IMR-90 (cell line): Measurements from ENCODE around the gene SLC25A26. TPM values are rescaled to one million over a fixed set of nuclear protein-coding genes. Genes with fewer than 3 reads are reported as not detected.

Experiments used
- ATAC-seq: fragments of 200-7000 bp; cut with Tn5 transposase; 2 replicates; pipeline ENCODE4 v1.9.1; 2020; ENCODE audit warnings: low read depth, mild to moderate bottlenecking, moderate library complexity
- BruUV-seq: library from RNA; stranded (reverse); fragments of 400-500 nt; replicated peaks from 2 replicates; lab custom pipeline; 2021; lab: Mats Ljungman, UMichigan
- CTCF ChIA-PET: fragments of 300-600 bp; formaldehyde crosslinking; extraction: SDS; loops from one replicate; lab custom pipeline; 2021; ENCODE audit warnings: antibody characterized with exemption; lab: Yijun Ruan, JAX
- POLR2A ChIA-PET: fragments of 300-600 bp; sonication (Branson Sonifier 250); formaldehyde crosslinking; loops from one replicate; lab custom pipeline; 2022; ENCODE audit warnings: antibody characterized with exemption; ENCODE audit not compliant: unreplicated experiment; lab: Charles Lee
- DNase-seq: peaks from one replicate; pipeline ENCODE4 v3.0.0; 2013
- H2AFZ ChIP-seq: replicated peaks from 2 replicates; pipeline ENCODE3; 2013; ENCODE audit warnings: low read length, mild to moderate bottlenecking; ENCODE audit not compliant: poor library complexity
- H2AK5ac ChIP-seq: 2 replicates; pipeline ENCODE4 v1.6.1; 2013; ENCODE audit warnings: low read depth, low read length, inconsistent platforms
- H2AK9ac ChIP-seq: replicated peaks from 2 replicates; pipeline ENCODE3; 2013; ENCODE audit warnings: mild to moderate bottlenecking, low read depth, low read length, moderate library complexity; ENCODE audit not compliant: poor library complexity
- H2BK120ac ChIP-seq: 2 replicates; pipeline ENCODE4 v1.6.1; 2013; ENCODE audit warnings: low read depth, low read length, inconsistent platforms
- H2BK15ac ChIP-seq: 3 replicates; pipeline ENCODE4 v1.6.1; 2013; ENCODE audit warnings: low read depth, low read length, inconsistent platforms
- H2BK20ac ChIP-seq: 2 replicates; pipeline ENCODE4 v1.6.1; 2013; ENCODE audit warnings: low read depth, mild to moderate bottlenecking, inconsistent platforms, low read length, moderate library complexity
- H2BK5ac ChIP-seq: 2 replicates; pipeline ENCODE4 v1.6.1; 2013; ENCODE audit warnings: mild to moderate bottlenecking, low read depth, low read length, inconsistent platforms; ENCODE audit not compliant: poor library complexity, severe bottlenecking
- H3K14ac ChIP-seq: replicated peaks from 2 replicates; pipeline ENCODE4 v1.6.1; 2013; ENCODE audit warnings: low read depth, low read length, inconsistent platforms
- H3K18ac ChIP-seq: 2 replicates; pipeline ENCODE4 v1.6.1; 2013; ENCODE audit warnings: low read depth, low read length, control low read depth
- H3K23ac ChIP-seq: 2 replicates; pipeline ENCODE4 v1.6.1; 2013; ENCODE audit warnings: low read depth, low read length, inconsistent platforms
- H3K27ac ChIP-seq: 2 replicates; pipeline ENCODE4 v1.5.1; 2013; ENCODE audit warnings: mild to moderate bottlenecking, control low read depth, low read length; ENCODE audit not compliant: insufficient read depth
- H3K27me3 ChIP-seq: 2 replicates; pipeline ENCODE4 v1.6.1; 2013; ENCODE audit warnings: low read length; ENCODE audit not compliant: control insufficient read depth, insufficient read depth
- H3K36me3 ChIP-seq: 2 replicates; pipeline ENCODE4 v1.6.1; 2013; ENCODE audit warnings: low read length, mixed read lengths; ENCODE audit not compliant: control insufficient read depth, insufficient read depth
- H3K4ac ChIP-seq: 2 replicates; pipeline ENCODE4 v1.6.1; 2013; ENCODE audit warnings: low read depth, low read length, inconsistent platforms
- H3K4me1 ChIP-seq: 2 replicates; pipeline ENCODE4 v1.6.1; 2013; ENCODE audit warnings: low read length, mixed read lengths; ENCODE audit not compliant: control insufficient read depth, insufficient read depth
- H3K4me2 ChIP-seq: 2 replicates; pipeline ENCODE4 v1.6.1; 2013; ENCODE audit warnings: low read depth, mild to moderate bottlenecking, control low read depth, low read length, moderate library complexity
- H3K4me3 ChIP-seq: 2 replicates; pipeline ENCODE4 v1.5.1; 2013; ENCODE audit warnings: low read depth, mild to moderate bottlenecking, control low read depth, low read length, moderate library complexity; ENCODE audit not compliant: insufficient read depth
- H3K56ac ChIP-seq: 2 replicates; pipeline ENCODE4 v1.6.1; 2013; ENCODE audit warnings: low read length, inconsistent platforms; ENCODE audit not compliant: insufficient read depth; ENCODE audit errors: extremely low read depth
- H3K79me1 ChIP-seq, 2 experiments: 2 replicates each; pipeline ENCODE4 v1.6.1; 2013; ENCODE audit warnings: low read length in 2 of 2, inconsistent platforms in 1 of 2, low read depth in 1 of 2
- H3K9ac ChIP-seq: 2 replicates; pipeline ENCODE4 v1.6.1; 2013; ENCODE audit warnings: low read depth, low read length, control low read depth
- H3K9me1 ChIP-seq: 2 replicates; pipeline ENCODE4 v1.6.1; 2013; ENCODE audit warnings: low read length, inconsistent platforms; ENCODE audit not compliant: insufficient read depth
- H3K9me3 ChIP-seq: 2 replicates; pipeline ENCODE4 v1.6.1; 2013; ENCODE audit warnings: low read length; ENCODE audit not compliant: control insufficient read depth, insufficient read depth
- H4K20me1 ChIP-seq: 2 replicates; pipeline ENCODE4 v1.6.1; 2013; ENCODE audit warnings: low read length, inconsistent platforms; ENCODE audit not compliant: insufficient read depth
- H4K5ac ChIP-seq: 2 replicates; pipeline ENCODE4 v1.6.1; 2013; ENCODE audit warnings: mild to moderate bottlenecking, low read depth, low read length, control low read depth
- H4K8ac ChIP-seq, 2 experiments: 2 replicates each; pipeline ENCODE4 v1.6.1; 2013; ENCODE audit warnings: low read depth in 2 of 2, low read length in 2 of 2, control low read depth in 1 of 2, inconsistent platforms in 1 of 2
- H4K91ac ChIP-seq: 2 replicates; pipeline ENCODE4 v1.6.1; 2013; ENCODE audit warnings: low read depth, low read length, inconsistent platforms; ENCODE audit not compliant: insufficient read depth
- BHLHE40 ChIP-seq: fragments of 150-350 bp; IDR thresholded peaks from 2 replicates; pipeline ENCODE4 v1.6.1; 2016; ENCODE audit warnings: mild to moderate bottlenecking, low read depth, low read length
- FOS ChIP-seq: fragments of 150-350 bp; IDR thresholded peaks from 2 replicates; pipeline ENCODE4 v1.6.1; 2016; ENCODE audit warnings: low read depth, low read length
- NFE2L2 ChIP-seq: fragments of 150-350 bp; IDR thresholded peaks from 2 replicates; pipeline ENCODE4 v1.6.1; 2016; ENCODE audit warnings: low read depth, mild to moderate bottlenecking, low read length
- POLR2A ChIP-seq: IDR thresholded peaks from 2 replicates; pipeline ENCODE4 v1.6.1; 2012; ENCODE audit warnings: mild to moderate bottlenecking, low read depth, low read length
- RAD21 ChIP-seq: IDR thresholded peaks from 2 replicates; pipeline ENCODE4 v1.6.1; 2012; ENCODE audit warnings: low read length, improper control_type of control experiment
- RFX5 ChIP-seq: IDR thresholded peaks from 2 replicates; pipeline ENCODE4 v1.8.0; 2012; ENCODE audit warnings: low read depth, mild to moderate bottlenecking, low read length, moderate library complexity
- SMC3 ChIP-seq: fragments of 150-350 bp; IDR thresholded peaks from 2 replicates; pipeline ENCODE4 v1.6.1; 2016; ENCODE audit warnings: low read depth, mild to moderate bottlenecking, antibody characterized with exemption, low read length, moderate library complexity
- WGBS, 2 experiments: methylation state at CpG; one replicate each; pipeline versions ENCODE4 v1.1.5 to v1.1.7; 2013; ENCODE audit warnings: missing lambda C conversion rate in 2 of 2; ENCODE audit not compliant: insufficient read length in 1 of 2; ENCODE audit errors: extremely low coverage in 2 of 2; 5-methylcytosine and 5-hydroxymethylcytosine counted together
- dilution Hi-C: fragments of 300-500 bp; cut with HindIII; formaldehyde crosslinking; loops from one replicate; pipeline ENCODE4 v1.14.3; 2018; ENCODE audit warnings: low sequenced_read_pairs; ENCODE audit not compliant: unreplicated experiment
- in situ Hi-C: fragments of 300-500 bp; cut with MboI; formaldehyde crosslinking; loops from 3 replicates; pipeline ENCODE4 v1.14.3; 2019; ENCODE audit warnings: low sequenced_read_pairs, inconsistent platforms, mixed read lengths
- intact Hi-C: fragments of 100-400 bp; cut with micrococcal nuclease; formaldehyde crosslinking; loops from 2 replicates; pipeline ENCODE4 v1.10.0; 2022
- polyA plus RNA-seq, 3 experiments: library from polyadenylated mRNA; depleted of rRNA; stranded (reverse); fragments of >200 nt; gene quantifications; 2 replicates each; pipeline ENCODE4 v1.2.3, GENCODE V29; 2012; ENCODE audit warnings: low replicate concordance in 1 of 3
- total RNA-seq: library from RNA; depleted of rRNA; stranded (reverse); fragments of >200 nt; gene quantifications from 2 replicates; pipeline ENCODE4 v1.2.3, GENCODE V29; 2012
- TF ChIP-seq, protein P1 (sequence below): conservative IDR thresholded peaks from 2 replicates; pipeline ENCODE4 v1.5.1; 2012; ENCODE audit warnings: mild to moderate bottlenecking, low read depth, low read length, improper control_type of control experiment

The SLC25A26 gene
- total and polyA plus RNA-seq, 2 of the 4 experiments (the other 2 are of a cell fraction), result 10.9 to 12.7 TPM

DNA sequence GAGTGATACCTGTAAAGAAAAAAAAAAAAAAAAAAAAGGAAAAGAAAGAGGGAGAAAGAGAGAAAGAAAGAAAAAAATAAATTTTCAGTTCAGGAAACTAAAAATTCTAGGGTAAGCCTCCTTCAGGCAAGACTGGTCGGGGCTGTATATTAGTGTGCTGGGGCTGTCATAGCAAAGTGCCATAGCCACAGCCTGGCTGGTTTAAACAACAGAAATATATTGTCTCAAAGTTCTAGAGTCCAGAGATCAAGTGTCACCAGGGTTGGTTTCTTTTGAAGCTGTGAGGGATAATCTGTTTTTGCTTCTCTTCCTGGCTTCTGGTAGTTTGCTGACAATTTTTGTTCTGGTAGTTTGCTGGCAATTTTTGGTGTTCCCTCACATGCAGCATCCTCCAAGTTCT, 48.4 kb upstream of the SLC25A26 start:
- Histone ChIP-seq H2AK5ac (no peak overlapping the region), H2AFZ (no peak overlapping the region), H3K18ac (no peak overlapping the region), H2BK120ac (no peak overlapping the region), H3K56ac (no peak overlapping the region), H3K4me2 (no peak overlapping the region), H3K9me3 (no peaks in the 10 kb centered on the region), H3K9me1 (no peaks in the 10 kb centered on the region), H3K36me3 (no peaks in the 10 kb centered on the region), H4K5ac (no peak overlapping the region), H3K27me3 (peaks cover 24% of the 10 kb centered on the region), H2BK15ac (no peak overlapping the region), H3K4me1 (no peaks in the 10 kb centered on the region), H2AK9ac (no peak overlapping the region), H4K8ac (no peak overlapping the region), H3K79me1 (no peaks in the 10 kb centered on the region), H3K23ac (no peak overlapping the region), H3K4me3 (no peak overlapping the region), H3K4ac (no peak overlapping the region), H3K9ac (no peak overlapping the region), H3K14ac (no peak overlapping the region), H2BK20ac (no peak overlapping the region), H3K27ac (no peak overlapping the region), H2BK5ac (no peak overlapping the region), H4K20me1 (no peaks in the 10 kb centered on the region), H4K91ac (no peak overlapping the region)
- in situ Hi-C loops, result no loop called here
- no peak for ATAC-seq
- ChIA-PET CTCF (no interaction called here), POLR2A (no interaction called here)
- BruUV-seq, result no TSS peak
- intact Hi-C loops, result no loop called here
- no peak for TF ChIP-seq RAD21
- TF ChIP-seq, protein P1, sequence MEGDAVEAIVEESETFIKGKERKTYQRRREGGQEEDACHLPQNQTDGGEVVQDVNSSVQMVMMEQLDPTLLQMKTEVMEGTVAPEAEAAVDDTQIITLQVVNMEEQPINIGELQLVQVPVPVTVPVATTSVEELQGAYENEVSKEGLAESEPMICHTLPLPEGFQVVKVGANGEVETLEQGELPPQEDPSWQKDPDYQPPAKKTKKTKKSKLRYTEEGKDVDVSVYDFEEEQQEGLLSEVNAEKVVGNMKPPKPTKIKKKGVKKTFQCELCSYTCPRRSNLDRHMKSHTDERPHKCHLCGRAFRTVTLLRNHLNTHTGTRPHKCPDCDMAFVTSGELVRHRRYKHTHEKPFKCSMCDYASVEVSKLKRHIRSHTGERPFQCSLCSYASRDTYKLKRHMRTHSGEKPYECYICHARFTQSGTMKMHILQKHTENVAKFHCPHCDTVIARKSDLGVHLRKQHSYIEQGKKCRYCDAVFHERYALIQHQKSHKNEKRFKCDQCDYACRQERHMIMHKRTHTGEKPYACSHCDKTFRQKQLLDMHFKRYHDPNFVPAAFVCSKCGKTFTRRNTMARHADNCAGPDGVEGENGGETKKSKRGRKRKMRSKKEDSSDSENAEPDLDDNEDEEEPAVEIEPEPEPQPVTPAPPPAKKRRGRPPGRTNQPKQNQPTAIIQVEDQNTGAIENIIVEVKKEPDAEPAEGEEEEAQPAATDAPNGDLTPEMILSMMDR, result no peak
- TF ChIP-seq RFX5, result no peak
- TF ChIP-seq SMC3, result no peak
- no peak for TF ChIP-seq POLR2A
- TF ChIP-seq BHLHE40, result no peak
- TF ChIP-seq FOS, result no peak
- TF ChIP-seq NFE2L2, result no peak
- dilution Hi-C loops, result no loop called here
- no CpG with 5 or more reads among the region's 1 CpG for WGBS, 2 experiments
- no peak for DNase-seq
